HepG2 (cell line): ENCODE data around the gene ANKRD29. TPM values are rescaled to one million over a fixed set of nuclear protein-coding genes. Genes with fewer than 3 reads are reported as not detected.

Source experiments
- ATAC-seq: fragments of 200-7000 bp; cut with Tn5 transposase; 3 replicates; pipeline ENCODE4 v1.9.1; 2020; ENCODE audit warnings: mild to moderate bottlenecking, moderate library complexity
- BruUV-seq: library from RNA; stranded (reverse); fragments of 400-500 nt; replicated peaks from 2 replicates; lab custom pipeline; 2021; lab: Mats Ljungman, UMichigan
- CTCF ChIA-PET: fragments of 300-600 bp; formaldehyde crosslinking; extraction: SDS; loops from one replicate; lab custom pipeline; 2021; ENCODE audit warnings: low total read pairs, inconsistent platforms, low intra/inter-chr PET ratio; lab: Yijun Ruan, JAX
- POLR2A ChIA-PET: fragments of 350-600 bp; sonication (Branson Sonifier 250); formaldehyde crosslinking; loops from one replicate; lab custom pipeline; 2020; ENCODE audit warnings: antibody characterized with exemption, inconsistent platforms; lab: Yijun Ruan, JAX
- DNase-seq: peaks from one replicate; pipeline ENCODE4 v3.0.0-alpha.2; 2015; ENCODE audit warnings: low spot score
- FAIRE-seq: peaks from 3 replicates; lab custom pipeline; 2011; peaks lifted over from hg19 to GRCh38; lab: Jason Lieb, UNC
- H2AFZ ChIP-seq: one replicate; pipeline ENCODE4 v1.6.1; 2011; ENCODE audit warnings: low read length, inconsistent platforms
- H3K27ac ChIP-seq: fragments of 300-600 bp; 3 replicates; pipeline ENCODE4 v1.8.0; 2011; ENCODE audit warnings: mixed run types, mild to moderate bottlenecking, mixed read lengths, low read length, inconsistent platforms; ENCODE audit not compliant: insufficient read depth; ENCODE audit errors: extremely low read length
- H3K27me3 ChIP-seq, 2 experiments: fragments of 200-600 bp in 1 of 2; 2 replicates in 1 of 2; 3 replicates in 1 of 2; pipeline versions ENCODE4 v1.6.0 to v1.8.0; 2011; ENCODE audit warnings: low read length in 2 of 2, mild to moderate bottlenecking in 2 of 2, moderate library complexity in 2 of 2, inconsistent platforms in 1 of 2; ENCODE audit not compliant: insufficient read depth in 2 of 2, control insufficient read depth in 1 of 2
- H3K36me3 ChIP-seq, 2 experiments: fragments of 200-600 bp in 1 of 2; replicated peaks in 1 of 2; 2 replicates in 1 of 2; 3 replicates in 1 of 2; pipeline versions ENCODE4 v1.5.1 to v1.8.0; 2011; ENCODE audit warnings: low read length in 2 of 2, inconsistent platforms in 1 of 2; ENCODE audit not compliant: insufficient read depth in 2 of 2, control insufficient read depth in 1 of 2
- H3K4me1 ChIP-seq: 2 replicates; pipeline ENCODE4 v1.5.1; 2012; ENCODE audit warnings: low read length, inconsistent platforms; ENCODE audit not compliant: insufficient read depth
- H3K4me2 ChIP-seq: 2 replicates; pipeline ENCODE4 v1.6.0; 2011; ENCODE audit warnings: low read depth, low read length, inconsistent platforms
- H3K4me3 ChIP-seq, 3 experiments: fragments of 200-600 bp in 1 of 3; sonication (generic), shearing (Covaris generic) in 1 of 3; replicated peaks in 1 of 3; 2 replicates each; pipeline ENCODE4 v1.5.1; 2011 to 2016; ENCODE audit warnings: low read length in 3 of 3, inconsistent platforms in 2 of 3, low read depth in 2 of 3, mild to moderate bottlenecking in 2 of 3, control low read depth in 1 of 3, mixed read lengths in 1 of 3; ENCODE audit not compliant: insufficient read depth in 1 of 3
- H3K79me2 ChIP-seq: one replicate; pipeline ENCODE4 v1.6.1; 2011; ENCODE audit warnings: low read length, inconsistent platforms; ENCODE audit not compliant: insufficient read depth
- H3K9ac ChIP-seq: 2 replicates; pipeline ENCODE4 v1.6.0; 2011; ENCODE audit warnings: mild to moderate bottlenecking, low read depth, low read length, inconsistent platforms; ENCODE audit not compliant: insufficient read depth
- H3K9me3 ChIP-seq: 2 replicates; pipeline ENCODE4 v1.5.1; 2012; ENCODE audit warnings: mild to moderate bottlenecking, low read length
- H4K20me1 ChIP-seq: 2 replicates; pipeline ENCODE4 v1.6.0; 2011; ENCODE audit warnings: inconsistent platforms, mild to moderate bottlenecking, low read length, moderate library complexity; ENCODE audit not compliant: insufficient read depth
- SSRP1 ChIP-seq: IDR thresholded peaks from 2 replicates; pipeline ENCODE4 v1.6.1; 2016; ENCODE audit warnings: control low read depth
- ZNF281 ChIP-seq: sonication (generic); formaldehyde crosslinking; IDR thresholded peaks from 2 replicates; pipeline ENCODE4 v1.4.0; 2020; ENCODE audit warnings: missing genetic modification reagents, borderline replicate concordance
- ZNF501 ChIP-seq: sonication (generic); formaldehyde crosslinking; IDR thresholded peaks from 2 replicates; pipeline ENCODE4 v1.5.1; 2020; ENCODE audit warnings: mild to moderate bottlenecking, moderate library complexity, missing genetic modification reagents
- WGBS: methylation state at CpG from one replicate; pipeline ENCODE4 v1.1.6; 2017; ENCODE audit warnings: low lambda C conversion rate; 5-methylcytosine and 5-hydroxymethylcytosine counted together
- in situ Hi-C: cut with HindIII; loops from 2 replicates; pipeline ENCODE4 v1.10.0; 2017; ENCODE audit warnings: low pct_unique_long_range_greater_than_20kb; ENCODE audit not compliant: extremely low pct_ligation_motif_present
- intact Hi-C: fragments of 100-400 bp; cut with micrococcal nuclease; formaldehyde crosslinking; loops from one replicate; pipeline ENCODE4 v1.10.0; 2022; ENCODE audit not compliant: unreplicated experiment
- polyA plus RNA-seq, 8 experiments: library from polyadenylated mRNA; depleted of rRNA in 3 of 8; stranded (reverse) in 7 of 8; unstranded in 1 of 8; fragments of >200 nt; fragmentation: Illumina TruSeq in 4 of 8; extraction: Trizol in 4 of 8; gene quantifications; 2 replicates each; pipeline versions ENCODE4 v1.2.1 to v1.2.3, GENCODE V29; 2011 to 2016; ENCODE audit warnings: low read depth in 4 of 8, missing spikeins in 1 of 8, mixed read lengths in 1 of 8; ENCODE audit not compliant: insufficient read depth in 1 of 8
- total RNA-seq, 5 experiments: library from RNA; depleted of rRNA; stranded (reverse); fragments of >200 nt; fragmentation: Illumina TruSeq; extraction: Trizol; gene quantifications; 2 replicates each; pipeline ENCODE4 v1.2.3, GENCODE V29; 2016; ENCODE audit warnings: low read depth in 1 of 5

The ANKRD29 gene
- total and polyA plus RNA-seq, 2 of the 13 experiments (the other 11 are each of a cell fraction or from before 2014, with no cell fraction given), result not detected

- H3K79me2 ChIP-seq, result no peaks in the 10 kb centered on the region
- H2AFZ ChIP-seq, result no peak overlapping the region
- no peaks in the 10 kb centered on the region for H3K9me3 ChIP-seq
- no peaks in the 10 kb centered on the region for H3K4me1 ChIP-seq
- no peaks in the 10 kb centered on the region for H3K36me3 ChIP-seq
- no peak overlapping the region for H3K9ac ChIP-seq
- H3K4me2 ChIP-seq, result no peak overlapping the region
- FAIRE-seq (no peak), DNase-seq (no peak), ATAC-seq (no peak)
- in situ Hi-C loops (no loop called here), intact Hi-C loops (no loop called here)
- WGBS, result 0% methylated on average over 1 of the region's 1 CpG
- peaks cover 0 to 6% of the 10 kb centered on the region in 2 experiments; a peak in 2 of 5 replicates for H3K27me3 ChIP-seq
- no peaks in the 10 kb centered on the region for H4K20me1 ChIP-seq
- no peak for TF ChIP-seq ZNF501 (CRISPR knock-in tag)
- no peak for TF ChIP-seq ZNF281 (CRISPR knock-in tag)
- H3K4me3 ChIP-seq, result no peak overlapping the region
- no TSS peak for BruUV-seq
- ChIA-PET POLR2A (no interaction called here), CTCF (no interaction called here)
- no peak overlapping the region for H3K27ac ChIP-seq
Observed at GRCh38 chr18:23673725-23674124, 11.0 kb upstream of the ANKRD29 start.

- TF ChIP-seq SSRP1, result no peak
- CTCF ChIA-PET, result no interaction called here
- POLR2A ChIA-PET, result no interaction called here
- Histone ChIP-seq H4K20me1 (no peaks in the 10 kb centered on the region), H3K4me3 (no peak overlapping the region), H3K36me3 (no peaks in the 10 kb centered on the region), H3K4me1 (no peaks in the 10 kb centered on the region), H3K9me3 (no peaks in the 10 kb centered on the region), H2AFZ (no peak overlapping the region), H3K27me3 (peaks cover 0 to 6% of the 10 kb centered on the region in 2 experiments; a peak in 2 of 5 replicates), H3K79me2 (no peaks in the 10 kb centered on the region), H3K9ac (no peak overlapping the region), H3K27ac (no peak overlapping the region), H3K4me2 (no peak overlapping the region)
- FAIRE-seq (no peak), DNase-seq (no peak), ATAC-seq (no peak)
- no TSS peak for BruUV-seq
- intact Hi-C loops (no loop called here), in situ Hi-C loops (no loop called here)
- 0% methylated on average over 1 of the region's 1 CpG for WGBS
Observed at GRCh38 chr18:23671564-23671963, 8.9 kb upstream of the ANKRD29 start.
